ENCODE results near the gene PITPNC1. TPM values are rescaled to one million over a fixed set of nuclear protein-coding genes. Genes with fewer than 3 reads are reported as not detected.

PITPNC1 gene
- total RNA-seq, 1 experiment from 2014 or later = 37.5 TPM

- Histone ChIP-seq H2BK12ac (ENCODE audit: insufficient read length, low read depth, low read length) (no peak overlapping the region), H2BK15ac (ENCODE audit: low read depth, low read length) (no peak overlapping the region; the same call in 1 of the 2 replicates), H3K4ac (ENCODE audit: low read depth, low read length) (no peak overlapping the region), H3K9me3 (ENCODE audit: control insufficient read depth, low read depth, low read length) (no peaks in the 10 kb centered on the region), H2AK5ac (ENCODE audit: insufficient read length, low read length) (no peak overlapping the region), H4K91ac (ENCODE audit: insufficient read length, low read depth, low read length) (no peak overlapping the region), H4K8ac (replicated peaks; ENCODE audit: insufficient read length, low read depth, low read length) (no peak overlapping the region), H3K79me2 (ENCODE audit: insufficient read depth, low read length) (peaks cover 5% of the 10 kb centered on the region; the same call in 1 of the 2 replicates), H2AFZ (ENCODE audit: low read length) (no peak overlapping the region), H3K27me3 (ENCODE audit: insufficient read depth, low read length) (no peaks in the 10 kb centered on the region), H3K9ac (ENCODE audit: extremely low read depth, insufficient read length, low read length) (no peak overlapping the region), H2BK20ac (ENCODE audit: low read depth, low read length, poor library complexity, severe bottlenecking) (no peak overlapping the region), H3K23me2 (ENCODE audit: insufficient read length, low read depth, low read length, poor library complexity, severe bottlenecking) (no peaks in the 10 kb centered on the region), H3K14ac (ENCODE audit: insufficient read depth, low read length) (no peak overlapping the region), H3K23ac (ENCODE audit: insufficient read length, low read depth, low read length) (no peak overlapping the region), H3T11ph (ENCODE audit: low read length) (no peak overlapping the region), H2BK5ac (ENCODE audit: insufficient read length, low read length) (no peak overlapping the region), H3K18ac (ENCODE audit: insufficient read length, low read depth, low read length) (no peak overlapping the region), H3K79me1 (ENCODE audit: insufficient read depth, low read depth, low read length, poor library complexity, severe bottlenecking) (peaks cover 7% of the 10 kb centered on the region), H2BK120ac (ENCODE audit: low read depth, low read length, poor library complexity, severe bottlenecking) (no peak overlapping the region), H4K5ac (ENCODE audit: insufficient read length, low read depth, low read length) (no peak overlapping the region), H3K56ac (ENCODE audit: insufficient read length, low read depth, low read length) (no peak overlapping the region), H3K27ac (ENCODE audit: insufficient read length, low read depth, low read length) (no peak overlapping the region), H3K4me2 (ENCODE audit: insufficient read depth, insufficient read length, low read length) (no peak overlapping the region), H4K20me1 (ENCODE audit: control insufficient read depth, insufficient read depth, insufficient read length) (no peaks in the 10 kb centered on the region), H3K4me1 (ENCODE audit: insufficient read depth, low read length) (no peaks in the 10 kb centered on the region)
- H3K4me3 Mint-ChIP-seq = no peak overlapping the region
- H3K27me3 Mint-ChIP-seq (ENCODE audit: low read depth) = no peaks in the 10 kb centered on the region
- H3K27ac Mint-ChIP-seq = no peak overlapping the region
- H3K9me3 Mint-ChIP-seq = peaks cover 0 to 3% of the 10 kb centered on the region in 2 experiments; a peak in 1 of 5 replicates
- no peak for TF ChIP-seq CTCF (conservative IDR thresholded peaks at IDR 0.05)
- no peak for DNase-seq
- peaks cover 3 to 11% of the 10 kb centered on the region in 2 experiments; a peak in 3 of 4 replicates for H3K4me1 Mint-ChIP-seq
- peaks cover 0 to 5% (median 4%) of the 10 kb centered on the region in 3 experiments; a peak in 5 of 7 replicates for H3K36me3 Mint-ChIP-seq (ENCODE audit: insufficient read depth in 1 of 3, low read depth in 3 of 3)
- WGBS (ENCODE audit: extremely low coverage, insufficient read length, low lambda C conversion rate) = no CpG with 5 or more reads among the region's 9 CpGs
These were observed 54.4 kb downstream of the PITPNC1 start for GRCh38 chr17:67431249-67432015.

Measured in H9 (cell line).